ENCODE results near the gene SALL2.

SALL2 gene

DNA sequence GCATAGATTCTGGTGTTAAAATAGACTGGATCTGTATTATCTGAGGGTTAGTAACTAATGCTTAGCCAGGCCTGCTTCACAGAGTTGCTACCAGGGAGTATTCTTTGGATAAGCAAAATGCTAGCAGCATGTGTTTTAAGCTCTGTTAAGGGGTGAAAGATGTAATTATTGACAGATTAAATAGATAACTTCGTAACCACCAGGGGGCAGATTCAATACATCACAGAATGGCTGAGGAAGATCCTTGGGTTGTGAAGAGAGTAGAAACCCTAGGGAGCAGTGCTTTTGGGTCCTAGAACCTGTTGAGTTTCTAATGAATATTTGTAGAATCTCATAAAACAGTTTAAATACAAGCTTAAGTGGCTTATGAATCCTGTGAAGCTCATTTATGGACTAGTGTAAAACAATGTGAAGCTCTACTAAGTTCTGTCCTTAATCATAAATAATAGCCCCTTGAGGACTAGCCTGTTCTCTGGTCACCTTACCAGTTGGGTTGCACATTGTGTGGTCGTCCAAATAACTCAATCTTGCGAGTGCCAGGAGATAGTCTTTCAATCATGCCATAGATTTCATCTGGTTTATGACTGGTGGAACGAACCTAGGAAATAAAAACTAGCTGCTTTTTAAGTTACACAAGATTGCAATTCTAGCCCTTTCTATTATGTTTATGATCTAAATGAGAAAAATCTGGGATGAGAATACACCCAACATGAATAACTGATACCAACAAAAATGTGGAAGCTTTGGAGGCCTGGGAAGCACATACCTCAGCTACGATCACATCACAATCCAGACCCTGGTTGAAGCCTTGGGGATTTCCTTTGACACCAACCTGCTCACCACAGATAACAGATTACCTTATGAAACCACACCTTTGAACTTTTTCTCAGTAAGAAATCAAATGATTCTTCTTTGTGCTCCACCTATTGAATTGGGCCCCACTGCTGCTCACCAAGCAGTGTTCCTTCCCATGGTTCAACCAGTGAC lies 27.3 kb downstream of the SALL2 start:
- DNase-seq = peak; percentile 61
- in situ Hi-C loops (cut with HindIII; ENCODE audit: low pct_ligation_motif_present, low pct_unique_long_range_greater_than_20kb, low sequenced_read_pairs) = no loop called here

DNA sequence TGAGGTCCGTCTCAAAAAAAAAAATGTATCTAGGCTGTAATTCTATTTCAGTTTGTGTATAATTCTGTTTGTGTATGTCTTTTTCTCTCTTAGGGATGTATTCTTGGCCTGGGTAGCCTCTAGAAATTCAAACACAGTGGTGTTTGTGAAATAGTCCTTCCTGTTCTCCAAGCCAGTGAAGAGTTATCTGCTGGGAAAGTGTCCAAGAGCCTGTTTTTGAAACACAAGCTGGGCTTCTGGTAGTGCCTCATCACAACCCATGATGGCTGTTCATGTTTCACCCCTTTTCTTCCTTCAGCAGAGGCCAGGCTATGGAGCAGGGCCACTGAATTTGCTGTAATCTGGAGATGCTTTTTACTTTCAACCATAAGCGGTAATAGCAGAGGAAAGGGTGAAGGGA lies 29.7 kb downstream of the SALL2 start:
- no peak for DNase-seq

GRCh38 chr14:21494902-21495762 lies 31.0 kb downstream of the SALL2 start:
- in situ Hi-C loops (cut with HindIII; ENCODE audit: low pct_ligation_motif_present, low pct_unique_long_range_greater_than_20kb, low sequenced_read_pairs) = no loop called here
- DNase-seq = no peak

More for the DNA sequence above, 29.7 kb downstream of the SALL2 start:
- in situ Hi-C loops (cut with HindIII; ENCODE audit: low pct_ligation_motif_present, low pct_unique_long_range_greater_than_20kb, low sequenced_read_pairs) = no loop called here

- in situ Hi-C loops (cut with HindIII; ENCODE audit: low pct_ligation_motif_present, low pct_unique_long_range_greater_than_20kb, low sequenced_read_pairs) = no loop called here
Observed at GRCh38 chr14:21486640-21487087, 39.5 kb downstream of the SALL2 start.

GRCh38 chr14:21476925-21477681 lies 49.0 kb downstream of the SALL2 start, which contains the start of the genes RAB2B and TOX4:
RAB2B (minus strand) TSS chr14:21476959; CDS start chr14:21476872, 87 bp downstream.
TOX4 (plus strand) TSS chr14:21477195; CDS start chr14:21477279, 84 bp downstream.
- peak; percentile 97 for DNase-seq
- in situ Hi-C loops (cut with HindIII; ENCODE audit: low pct_ligation_motif_present, low pct_unique_long_range_greater_than_20kb, low sequenced_read_pairs) = no loop called here

More at GRCh38 chr14:21486640-21487087, 39.5 kb downstream of the SALL2 start:
- DNase-seq = no peak

- in situ Hi-C loops (cut with HindIII; ENCODE audit: low pct_ligation_motif_present, low pct_unique_long_range_greater_than_20kb, low sequenced_read_pairs) = no loop called here
- peak; percentile 78 for DNase-seq
Observed at GRCh38 chr14:21476523-21476924, 49.6 kb downstream of the SALL2 start.

GRCh38 chr14:21475767-21476522 lies 50.2 kb downstream of the SALL2 start:
- DNase-seq = no peak
- in situ Hi-C loops (cut with HindIII; ENCODE audit: low pct_ligation_motif_present, low pct_unique_long_range_greater_than_20kb, low sequenced_read_pairs) = no loop called here

Measured in ACHN (cell line).